AG09309 (cell line): Measurements from ENCODE around the gene VPS13D.
"Not testable (repeated sequence)": the region's sequence is repeated elsewhere in the genome, so short reads cannot be mapped to it uniquely, and the experiment has no call there.

ENCODE experiments used
- DNase-seq: peaks from one replicate; pipeline ENCODE4 v3.0.0-alpha.2; 2010; ENCODE audit warnings: low read depth
- H3K4me3 ChIP-seq: 2 replicates; pipeline ENCODE4 v1.5.1; 2011; ENCODE audit warnings: mild to moderate bottlenecking, low read depth, low read length, moderate library complexity; ENCODE audit not compliant: control insufficient read depth
- TF ChIP-seq, protein P1 (sequence below): IDR thresholded peaks from 2 replicates; pipeline ENCODE4 v1.5.1; 2011; ENCODE audit warnings: mild to moderate bottlenecking, low read depth, low read length, inconsistent platforms; ENCODE audit not compliant: insufficient read depth, control insufficient read depth; ENCODE audit errors: missing control alignments

The VPS13D gene

DNA sequence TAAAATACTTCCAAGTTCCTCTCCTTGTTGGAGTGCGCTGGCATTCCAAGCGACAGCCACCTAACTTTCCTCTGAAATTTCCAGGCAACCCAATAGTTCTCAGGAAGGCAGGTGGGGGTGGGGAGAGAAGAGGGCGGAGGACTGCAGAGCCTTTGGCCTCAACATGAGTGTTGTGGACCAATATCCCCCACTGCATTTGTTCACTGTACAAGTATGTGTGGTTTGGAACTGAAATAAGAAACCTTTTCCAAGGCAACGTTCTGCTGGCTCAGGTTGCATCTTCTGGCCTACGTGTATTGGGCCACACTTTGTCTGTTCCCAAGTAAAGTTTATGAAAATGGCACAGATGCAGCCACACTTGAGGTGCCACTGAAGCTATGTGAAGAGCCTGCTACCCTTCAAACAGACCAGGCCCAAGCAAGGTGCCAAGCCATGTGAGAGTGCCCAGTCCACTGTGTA lies 234.8 kb downstream of the VPS13D start:
- H3K4me3 ChIP-seq, result no peak overlapping the region
- peak; percentile 90 for DNase-seq
- TF ChIP-seq, protein P1, sequence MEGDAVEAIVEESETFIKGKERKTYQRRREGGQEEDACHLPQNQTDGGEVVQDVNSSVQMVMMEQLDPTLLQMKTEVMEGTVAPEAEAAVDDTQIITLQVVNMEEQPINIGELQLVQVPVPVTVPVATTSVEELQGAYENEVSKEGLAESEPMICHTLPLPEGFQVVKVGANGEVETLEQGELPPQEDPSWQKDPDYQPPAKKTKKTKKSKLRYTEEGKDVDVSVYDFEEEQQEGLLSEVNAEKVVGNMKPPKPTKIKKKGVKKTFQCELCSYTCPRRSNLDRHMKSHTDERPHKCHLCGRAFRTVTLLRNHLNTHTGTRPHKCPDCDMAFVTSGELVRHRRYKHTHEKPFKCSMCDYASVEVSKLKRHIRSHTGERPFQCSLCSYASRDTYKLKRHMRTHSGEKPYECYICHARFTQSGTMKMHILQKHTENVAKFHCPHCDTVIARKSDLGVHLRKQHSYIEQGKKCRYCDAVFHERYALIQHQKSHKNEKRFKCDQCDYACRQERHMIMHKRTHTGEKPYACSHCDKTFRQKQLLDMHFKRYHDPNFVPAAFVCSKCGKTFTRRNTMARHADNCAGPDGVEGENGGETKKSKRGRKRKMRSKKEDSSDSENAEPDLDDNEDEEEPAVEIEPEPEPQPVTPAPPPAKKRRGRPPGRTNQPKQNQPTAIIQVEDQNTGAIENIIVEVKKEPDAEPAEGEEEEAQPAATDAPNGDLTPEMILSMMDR, result no peak

DNA sequence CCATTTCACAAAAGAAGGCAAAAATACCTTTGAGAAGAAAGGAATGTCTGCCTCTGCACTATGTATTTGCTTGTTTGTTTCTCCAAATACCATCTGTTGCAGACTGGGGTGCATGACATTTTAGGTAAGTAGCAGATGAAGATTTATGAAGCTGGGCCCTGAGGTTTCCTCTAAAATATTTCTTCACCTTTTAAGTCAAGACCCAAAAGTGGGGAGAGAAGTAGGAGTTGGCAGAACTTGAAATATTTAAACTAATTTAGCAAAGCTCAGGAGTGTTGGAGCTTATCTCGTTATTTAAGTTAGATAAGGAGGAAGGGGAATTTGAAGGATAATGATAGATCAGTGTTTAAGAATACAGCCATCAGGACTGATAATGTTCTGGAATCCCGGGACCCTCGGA lies 235.3 kb downstream of the VPS13D start:
- no peak overlapping the region for H3K4me3 ChIP-seq
- TF ChIP-seq, protein P1, result no peak
- no peak for DNase-seq

DNA sequence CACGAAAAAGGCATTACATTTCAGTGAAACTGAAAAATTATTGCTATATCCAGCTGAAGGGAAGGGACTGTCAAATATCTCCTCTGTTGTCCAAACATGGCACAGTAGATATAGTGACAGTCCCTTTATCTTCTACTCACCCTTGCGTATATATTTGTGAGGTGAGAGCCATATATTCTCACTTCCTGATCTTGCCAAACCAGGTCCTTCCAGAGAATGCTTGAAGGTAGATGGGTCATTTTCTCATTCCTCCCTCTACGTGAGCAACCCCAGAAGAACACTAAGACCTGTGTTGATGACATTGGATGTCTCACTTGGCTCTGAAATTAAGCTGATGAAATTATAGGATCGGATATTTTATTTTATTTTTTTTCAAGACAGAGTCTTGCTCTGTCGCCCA lies 237.0 kb downstream of the VPS13D start:
- DNase-seq, result no peak
- H3K4me3 ChIP-seq, result no peak overlapping the region
- TF ChIP-seq, protein P1, result no peak

DNA sequence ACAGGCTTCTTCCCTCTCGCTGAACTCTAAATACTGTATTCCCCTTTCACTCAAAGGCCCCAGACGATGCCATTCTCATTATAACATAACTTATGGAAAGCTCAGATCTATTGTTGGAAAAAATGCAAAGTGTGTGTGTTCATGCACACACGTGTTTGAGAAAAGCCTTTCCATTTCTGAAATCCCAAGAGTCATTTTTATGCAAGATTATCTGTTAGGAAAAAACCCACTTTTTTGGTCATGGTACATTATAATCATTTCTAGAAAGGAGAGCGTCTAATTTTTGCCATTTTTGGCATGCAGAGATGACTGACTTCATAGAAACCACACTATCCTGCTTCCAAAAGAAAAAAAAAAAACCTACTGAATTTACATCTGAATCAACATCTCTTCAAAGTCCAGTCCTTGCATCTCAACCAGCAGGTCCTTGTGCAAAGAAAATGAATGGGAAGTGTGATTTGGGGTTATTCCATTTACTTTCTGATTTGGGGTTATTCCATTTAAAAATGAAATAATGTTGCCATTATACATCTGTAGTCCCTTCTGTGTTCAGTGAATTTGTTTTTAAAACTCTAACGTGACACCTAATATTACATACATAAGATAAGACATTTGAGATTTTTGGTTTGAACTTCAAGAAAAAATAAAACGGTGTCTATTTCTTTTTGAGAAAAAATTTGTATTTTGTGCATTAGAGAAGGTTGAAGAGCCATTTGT lies 237.9 kb downstream of the VPS13D start:
- TF ChIP-seq, protein P1, result no peak
- no peak for DNase-seq
- no peak overlapping the region for H3K4me3 ChIP-seq

DNA sequence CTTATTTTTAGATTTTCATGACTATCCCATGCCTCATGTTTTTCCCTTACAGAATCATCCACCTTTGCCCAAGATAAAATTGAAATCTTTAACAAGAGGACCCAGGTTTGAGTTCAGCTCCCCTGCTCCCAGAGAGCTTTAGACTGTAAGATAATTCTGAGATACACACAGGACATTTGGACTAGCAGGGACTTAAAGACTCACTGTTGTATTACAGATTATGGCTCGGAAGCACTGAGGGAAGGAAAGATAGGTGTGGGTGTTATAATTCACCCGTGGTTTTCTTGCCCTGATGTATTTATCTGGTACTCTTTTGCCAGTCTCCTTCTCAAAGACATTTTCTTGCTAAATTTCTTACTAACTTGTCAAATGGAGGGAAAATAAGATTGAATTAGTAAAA lies 238.5 kb downstream of the VPS13D start:
- H3K4me3 ChIP-seq, result no peak overlapping the region
- TF ChIP-seq, protein P1, result no peak
- no peak for DNase-seq

DNA sequence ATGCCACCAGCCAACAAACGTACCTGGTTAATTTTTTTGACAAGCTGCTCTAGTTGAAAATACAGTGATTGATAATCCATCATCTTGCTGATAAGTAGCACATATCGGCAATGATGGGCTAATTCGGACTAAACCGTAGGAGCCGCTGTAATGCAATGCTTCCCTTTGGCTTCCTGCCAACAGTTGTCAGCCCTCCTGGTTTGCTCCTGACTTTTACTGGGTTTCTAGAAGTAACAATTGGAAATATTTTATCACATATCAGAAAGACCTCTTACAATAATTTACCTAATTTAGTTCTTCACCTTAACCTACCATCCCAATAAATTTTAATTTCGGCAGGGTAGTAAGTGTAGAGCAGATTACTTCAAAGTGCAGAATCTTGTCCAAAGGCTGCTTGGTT lies 239.7 kb downstream of the VPS13D start:
- TF ChIP-seq, protein P1, result no peak
- no peak overlapping the region for H3K4me3 ChIP-seq
- no peak for DNase-seq

DNA sequence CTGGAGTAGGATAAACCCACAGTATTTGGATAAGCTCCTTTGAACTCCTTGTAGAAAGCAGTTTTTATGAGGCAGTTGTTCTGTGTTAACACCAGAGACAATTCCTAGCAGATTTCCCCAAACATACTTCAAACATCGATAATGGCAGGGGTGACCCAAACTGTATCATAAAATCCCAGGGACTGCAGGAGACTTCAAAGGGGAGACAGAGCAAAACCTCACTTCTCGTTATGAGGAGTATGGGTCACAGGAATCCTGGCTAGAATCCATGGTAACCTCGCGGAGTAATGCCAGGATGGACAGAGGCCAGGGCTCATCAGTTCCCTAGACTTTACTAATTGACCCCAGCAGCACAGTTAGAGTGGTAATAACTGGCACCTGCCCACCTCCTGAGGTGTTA lies 240.2 kb downstream of the VPS13D start:
- TF ChIP-seq, protein P1, result no peak
- no peak for DNase-seq
- no peak overlapping the region for H3K4me3 ChIP-seq

DNA sequence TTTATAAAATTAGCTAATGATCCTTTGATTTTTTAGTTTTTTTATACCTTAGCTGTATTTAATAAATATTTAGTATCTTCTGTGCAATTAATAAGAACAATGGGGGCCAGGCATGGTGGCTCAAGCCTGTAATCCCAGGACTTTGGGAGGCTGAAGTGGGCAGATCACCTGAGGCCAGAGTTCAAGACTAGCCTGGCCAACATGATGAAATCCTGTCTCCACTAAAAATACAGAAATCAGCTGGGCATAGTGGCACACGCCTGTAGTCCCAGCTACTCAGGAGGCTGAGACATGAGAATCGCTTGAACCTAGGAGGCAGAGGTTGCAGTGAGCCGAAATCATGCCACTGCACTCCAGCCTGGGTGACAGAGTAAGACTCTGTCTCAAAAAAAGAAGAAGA lies 241.1 kb downstream of the VPS13D start:
- not testable (repeated sequence) for DNase-seq

More for the DNA sequence above, 241.1 kb downstream of the VPS13D start:
- not testable (repeated sequence) for H3K4me3 ChIP-seq
